Gastroesophageal sphincter (tissue), 4 donors: Measurements from ENCODE around the gene RETREG1. TPM values are rescaled to one million over a fixed set of nuclear protein-coding genes. Genes with fewer than 3 reads are reported as not detected.

Experiments used
- ATAC-seq: fragments of 150-250 bp; one replicate; pipeline ENCODE4 v1.9.1; 2016; ENCODE audit warnings: mild to moderate bottlenecking, moderate library complexity
- H3K27ac ChIP-seq, 4 donors: fragments of 200-600 bp; sonication (generic) in 3 of 4; 1 replicate in 3 of 4; 2 replicates in 1 of 4; pipeline ENCODE4 v1.5.1; 2016 to 2019
- H3K27me3 ChIP-seq: fragments of 200-600 bp; sonication (generic); one replicate; pipeline ENCODE4 v1.5.1; 2019
- H3K36me3 ChIP-seq, 2 donors: fragments of 200-600 bp; sonication (generic); one replicate each; pipeline ENCODE4 v1.5.1; 2019; ENCODE audit warnings: control low read depth in 1 of 2
- H3K4me1 ChIP-seq, 3 donors: fragments of 200-600 bp; sonication (generic); 1 replicate in 2 of 3; 2 replicates in 1 of 3; pipeline ENCODE4 v1.5.1; 2016 to 2019; ENCODE audit warnings: control low read depth in 2 of 3
- H3K4me3 ChIP-seq, 2 donors: fragments of 200-600 bp; sonication (generic); one replicate each; pipeline ENCODE4 v1.5.1; 2019; ENCODE audit warnings: mild to moderate bottlenecking in 1 of 2, moderate library complexity in 1 of 2
- H3K9me3 ChIP-seq, 3 donors: fragments of 200-600 bp; sonication (generic); one replicate each; pipeline ENCODE4 v1.5.1; 2017 to 2019; ENCODE audit warnings: control low read depth in 2 of 3
- CTCF ChIP-seq, 4 experiments: fragments of 200-600 bp in 2 of 4; fragments of 450-650 bp in 2 of 4; sonication (generic) in 1 of 4; IDR thresholded peaks; one replicate each; pipeline ENCODE4 v1.5.1; 2017 to 2019; ENCODE audit warnings: antibody characterized with exemption in 4 of 4, mild to moderate bottlenecking in 2 of 4, moderate library complexity in 2 of 4
- EP300 ChIP-seq: sonication (generic); formaldehyde crosslinking; IDR thresholded peaks from one replicate; pipeline ENCODE4 v1.6.1; 2017; ENCODE audit warnings: antibody characterized with exemption, mild to moderate bottlenecking
- POLR2A ChIP-seq, 2 donors: fragments of 450-650 bp; IDR thresholded peaks; one replicate each; pipeline ENCODE4 v1.6.1; 2017; ENCODE audit warnings: antibody characterized with exemption in 2 of 2, mild to moderate bottlenecking in 2 of 2, moderate library complexity in 1 of 2
- POLR2AphosphoS5 ChIP-seq: sonication (generic); formaldehyde crosslinking; IDR thresholded peaks from one replicate; pipeline ENCODE4 v1.6.1; 2017; ENCODE audit warnings: antibody characterized with exemption
- WGBS, 2 donors: methylation state at CpG; one replicate each; pipeline ENCODE4 v1.1.5; 2018; ENCODE audit warnings: low coverage in 1 of 2; 5-methylcytosine and 5-hydroxymethylcytosine counted together
- total RNA-seq, 4 donors: library from RNA; depleted of rRNA; stranded (reverse); fragments of >200 nt; gene quantifications; one replicate each; pipeline ENCODE4 v1.1.0, GENCODE V29; 2016

Gene RETREG1
- total RNA-seq, 4 donors from 2014 or later: 7.3 to 21.3 (median 15.7) TPM

DNA sequence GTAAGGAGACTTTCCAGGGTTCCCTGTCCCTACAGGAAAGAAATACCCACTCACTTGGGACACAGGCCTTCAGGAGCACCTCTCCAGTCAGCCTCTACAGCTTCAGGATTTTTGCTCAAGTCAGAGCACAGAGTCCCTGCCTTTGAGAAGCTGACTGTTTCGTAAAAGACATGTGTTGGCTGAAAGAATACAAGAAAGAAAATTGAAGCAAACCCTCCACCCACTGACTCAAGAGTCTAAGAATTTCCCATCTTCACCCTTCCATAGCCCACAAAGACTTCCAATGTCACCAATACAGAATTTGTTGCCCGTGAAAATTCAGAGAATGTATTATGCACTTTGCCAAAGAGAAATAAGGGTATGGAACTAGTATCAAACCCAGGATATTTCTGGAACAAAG, 98.2 kb downstream of the RETREG1 start:
- no peak for TF ChIP-seq EP300
- no peak for TF ChIP-seq POLR2A (IDR thresholded peaks at IDR 0.05)
- TF ChIP-seq CTCF (IDR thresholded peaks at IDR 0.05): no peak
- no peak for TF ChIP-seq POLR2AphosphoS5
- Histone ChIP-seq H3K27ac (peak overlapping the region in 1 of 4 donors; percentile 1), H3K4me1 (no peaks in the 10 kb centered on the region)

GRCh38 chr5:16515532-16515931, 101.3 kb downstream of the RETREG1 start:
- Histone ChIP-seq H3K36me3 (no peaks in the 10 kb centered on the region), H3K4me3 (no peak overlapping the region), H3K9me3 (no peaks in the 10 kb centered on the region), H3K27me3 (no peaks in the 10 kb centered on the region), H3K4me1 (no peaks in the 10 kb centered on the region), H3K27ac (no peak overlapping the region)
- TF ChIP-seq CTCF (IDR thresholded peaks at IDR 0.05) (no peak), EP300 (no peak), POLR2AphosphoS5 (no peak), POLR2A (IDR thresholded peaks at IDR 0.05) (no peak)
- no peak for ATAC-seq
- WGBS, 2 donors: 77 to 88% methylated on average over 4 of the region's 4 CpGs

More for the DNA sequence above, 98.2 kb downstream of the RETREG1 start:
- Histone ChIP-seq H3K4me3 (no peak overlapping the region), H3K27me3 (no peaks in the 10 kb centered on the region), H3K9me3 (no peaks in the 10 kb centered on the region), H3K36me3 (no peaks in the 10 kb centered on the region)
- WGBS, 2 donors: 66 to 81% methylated on average over 2 of the region's 2 CpGs
- no peak for ATAC-seq

DNA sequence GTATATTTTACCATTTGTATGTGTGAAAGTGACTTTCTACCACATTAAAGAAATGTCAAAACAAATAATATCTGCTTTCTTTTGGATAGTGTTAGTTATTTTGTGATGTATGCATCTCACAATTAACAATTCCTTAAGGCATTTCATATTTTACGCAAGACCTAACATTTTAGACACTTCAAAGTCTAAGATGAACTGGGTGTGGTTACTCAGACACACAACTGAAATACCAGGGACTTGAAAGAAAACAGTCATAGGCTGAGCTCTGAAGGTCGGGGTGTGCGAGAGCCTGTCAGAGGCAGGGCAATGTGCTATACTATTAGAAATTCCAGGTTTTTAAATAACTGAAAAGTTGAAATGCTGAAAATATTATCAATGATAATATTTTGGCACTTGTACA, 106.7 kb downstream of the RETREG1 start:
- H3K27ac ChIP-seq: peak overlapping the region in 1 of 4 donors; percentile 74
- no peaks in the 10 kb centered on the region for H3K9me3 ChIP-seq
- no peaks in the 10 kb centered on the region for H3K27me3 ChIP-seq
- H3K4me1 ChIP-seq: peaks cover 0 to 32% (median 0%) of the 10 kb centered on the region in 3 donors
- no peak for ATAC-seq
- no peaks in the 10 kb centered on the region for H3K36me3 ChIP-seq
- TF ChIP-seq EP300 (no peak), CTCF (IDR thresholded peaks at IDR 0.05) (no peak), POLR2A (IDR thresholded peaks at IDR 0.05) (no peak), POLR2AphosphoS5 (no peak)
- WGBS, 2 donors: 91 to 98% methylated on average over 3 of the region's 3 CpGs
- no peak overlapping the region for H3K4me3 ChIP-seq

DNA sequence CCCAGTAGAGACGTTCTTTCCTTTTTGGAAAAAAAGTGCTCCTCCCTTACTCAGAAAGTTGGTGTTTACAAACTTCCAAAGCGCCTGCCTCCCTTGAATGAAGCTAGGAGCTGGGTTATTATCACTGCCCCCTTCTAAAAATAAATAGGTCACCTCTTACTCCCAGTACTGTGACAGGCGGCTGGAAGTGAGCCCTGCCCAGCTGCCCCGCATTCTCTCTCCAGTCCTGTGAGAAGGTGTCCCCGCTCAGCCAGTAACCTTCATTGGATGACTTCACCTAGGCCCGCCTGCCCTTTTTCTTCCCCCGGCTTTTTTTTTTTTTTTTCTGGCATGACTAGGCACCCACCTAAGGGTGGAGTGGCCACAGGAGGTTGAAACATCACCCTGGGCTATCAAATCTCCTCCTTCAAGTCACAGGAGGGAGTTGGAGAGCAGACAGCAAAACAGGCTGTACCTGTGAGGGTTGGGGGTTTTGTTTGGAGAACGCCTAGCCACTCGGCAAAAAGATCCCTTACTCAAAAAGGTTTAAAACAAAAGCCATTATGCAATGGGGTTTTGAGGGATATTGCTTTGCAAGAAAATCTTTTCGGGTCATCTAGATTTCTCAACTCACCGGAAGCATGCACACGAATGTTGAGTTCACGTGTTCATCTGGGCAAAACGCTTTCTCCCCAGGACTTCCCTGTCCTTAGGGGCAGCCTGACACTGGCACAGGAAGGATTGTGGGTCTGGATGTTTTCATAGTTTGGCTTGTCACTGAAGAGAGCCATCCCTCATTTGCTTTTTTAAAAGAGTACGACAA, 107.9 kb downstream of the RETREG1 start:
- ATAC-seq: peak; percentile 41
- H3K36me3 ChIP-seq: no peaks in the 10 kb centered on the region
- peak overlapping the region in 2 of 4 donors; percentile 52 to 74 for H3K27ac ChIP-seq
- TF ChIP-seq EP300 (no peak), POLR2A (IDR thresholded peaks at IDR 0.05) (no peak), CTCF (IDR thresholded peaks at IDR 0.05) (no peak), POLR2AphosphoS5 (no peak)
- no peaks in the 10 kb centered on the region for H3K27me3 ChIP-seq
- H3K9me3 ChIP-seq: no peaks in the 10 kb centered on the region
- H3K4me1 ChIP-seq: peaks cover 0 to 32% (median 0%) of the 10 kb centered on the region in 3 donors
- peak overlapping the region; percentile 2 to 34 for H3K4me3 ChIP-seq
- 28 to 68% methylated on average over 10 to 15 of the region's 15 CpGs for WGBS, 2 donors

- ATAC-seq: no peak
- peaks cover 0 to 32% (median 0%) of the 10 kb centered on the region in 3 donors for H3K4me1 ChIP-seq
- no peaks in the 10 kb centered on the region for H3K27me3 ChIP-seq
- H3K4me3 ChIP-seq: no peak overlapping the region
- H3K27ac ChIP-seq: peak overlapping the region in 1 of 4 donors; percentile 74
- no peaks in the 10 kb centered on the region for H3K36me3 ChIP-seq
- H3K9me3 ChIP-seq: no peaks in the 10 kb centered on the region
- no peak for TF ChIP-seq POLR2AphosphoS5
- no peak for TF ChIP-seq EP300
- TF ChIP-seq POLR2A (IDR thresholded peaks at IDR 0.05): no peak
- no peak for TF ChIP-seq CTCF (IDR thresholded peaks at IDR 0.05)
Observed at GRCh38 chr5:16507716-16508115, 109.1 kb downstream of the RETREG1 start.
